Measurements from ENCODE around the gene EEF1AKMT3.

EEF1AKMT3 gene

DNA sequence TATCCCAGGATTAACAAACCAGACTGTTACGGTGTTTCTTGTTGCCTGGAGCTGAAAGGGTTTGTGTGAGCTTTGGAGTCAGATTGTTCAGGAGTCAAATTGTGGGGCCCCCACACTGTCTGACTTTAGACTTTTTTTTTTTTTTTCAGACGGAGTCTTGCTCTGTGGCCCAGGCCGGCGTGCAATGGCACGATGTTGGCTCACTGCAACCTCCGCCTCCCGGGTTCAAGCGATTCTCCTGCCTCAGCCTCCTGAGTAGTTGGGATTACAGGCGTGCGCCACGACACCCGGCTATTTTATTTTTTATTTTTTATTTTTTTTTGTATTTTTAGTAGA, 11.0 kb downstream of the EEF1AKMT3 start:
- Histone ChIP-seq H3K27me3 (no peaks in the 10 kb centered on the region), H3K4me2 (peak overlapping the region; percentile 76 to 99 (median 91)), H3K36me3 (peaks cover 35 to 67% (median 53%) of the 10 kb centered on the region in 11 experiments), H4K20me1 (peaks cover 0 to 28% (median 3%) of the 10 kb centered on the region in 11 experiments; a peak in 8 of 22 replicates), H3K4me3 (peak overlapping the region; percentile 80 to 99 (median 94)), H3K4me1 (peaks cover 33 to 53% (median 38%) of the 10 kb centered on the region in 10 experiments), H3K27ac (peak overlapping the region in 10 of 11 experiments; percentile 75 to 88 (median 84); a peak in 18 of 22 replicates), H3K9ac (peak overlapping the region; percentile 85 to 96 (median 91)), H3K9me3 (replicated peaks in 1 of 11) (no peaks in the 10 kb centered on the region)
- no peak for TF ChIP-seq Cebpa-rat (IDR thresholded peaks at IDR 0.05)

DNA sequence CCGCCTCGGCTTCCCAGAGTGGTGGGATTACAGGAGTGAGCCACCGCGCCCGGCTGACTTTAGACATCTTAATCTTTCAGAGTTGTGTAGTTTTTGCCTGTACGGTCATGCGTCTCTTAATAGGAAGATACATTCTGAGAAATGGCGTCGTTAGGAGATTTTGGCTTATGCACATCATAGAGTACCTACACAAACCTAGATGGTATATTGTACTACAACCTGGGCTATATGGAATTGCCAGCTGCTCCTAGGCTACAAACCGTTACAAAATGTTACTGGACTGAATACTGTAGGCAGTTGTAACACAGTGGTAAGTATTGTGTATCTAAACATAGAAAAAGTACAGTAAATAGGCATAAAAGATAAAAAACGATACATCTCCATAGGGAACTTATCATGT, 11.4 kb downstream of the EEF1AKMT3 start:
- peak overlapping the region; percentile 80 to 99 (median 94); a peak in 18 of 20 replicates for H3K4me3 ChIP-seq
- H3K9ac ChIP-seq, result peak overlapping the region; percentile 85 to 96 (median 91); a peak in 20 of 22 replicates
- no peak for TF ChIP-seq Cebpa-rat (IDR thresholded peaks at IDR 0.05)
- H3K36me3 ChIP-seq, result peaks cover 39 to 67% (median 57%) of the 10 kb centered on the region in 11 experiments
- peaks cover 33 to 49% (median 38%) of the 10 kb centered on the region in 10 experiments for H3K4me1 ChIP-seq
- H4K20me1 ChIP-seq, result peaks cover 0 to 28% (median 5%) of the 10 kb centered on the region in 11 experiments; a peak in 9 of 22 replicates
- peak overlapping the region in 2 of 11 experiments; percentile 82 to 86; a peak in 2 of 22 replicates for H3K27ac ChIP-seq
- H3K9me3 ChIP-seq (replicated peaks in 1 of 11), result no peaks in the 10 kb centered on the region
- peak overlapping the region; percentile 76 to 99 (median 91) for H3K4me2 ChIP-seq
- H3K27me3 ChIP-seq, result no peaks in the 10 kb centered on the region

DNA sequence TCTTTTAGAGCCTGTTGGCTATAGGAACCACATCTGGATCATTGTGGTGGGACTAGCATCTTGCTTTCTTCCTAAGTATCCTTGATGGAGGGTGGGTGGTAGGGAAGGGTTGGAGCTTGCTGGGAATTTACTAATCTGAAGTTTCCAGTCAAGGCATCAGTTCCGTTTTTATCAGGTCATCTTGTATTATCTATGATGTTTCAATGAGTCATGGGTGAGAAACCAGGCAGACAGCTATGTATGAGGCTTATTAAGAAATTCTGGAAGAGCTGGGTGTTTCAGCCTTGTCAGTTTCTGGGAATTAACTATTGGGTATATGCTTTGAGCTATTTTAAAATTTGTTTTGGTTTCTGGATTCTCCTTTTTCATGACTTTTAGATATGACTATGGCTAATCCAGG, 21.5 kb downstream of the EEF1AKMT3 start:
- peaks cover 0 to 21% (median 6%) of the 10 kb centered on the region in 10 experiments; a peak in 12 of 20 replicates for H3K4me1 ChIP-seq
- no peak overlapping the region for H3K27ac ChIP-seq
- no peaks in the 10 kb centered on the region for H3K9me3 ChIP-seq (replicated peaks in 1 of 11)
- H3K4me3 ChIP-seq, result no peak overlapping the region
- H3K4me2 ChIP-seq, result no peak overlapping the region
- no peak overlapping the region for H3K9ac ChIP-seq
- H3K27me3 ChIP-seq, result no peaks in the 10 kb centered on the region
- peaks cover 0 to 37% (median 11%) of the 10 kb centered on the region in 11 experiments; a peak in 13 of 22 replicates for H4K20me1 ChIP-seq
- TF ChIP-seq Cebpa-rat (IDR thresholded peaks at IDR 0.05), result no peak
- H3K36me3 ChIP-seq, result peaks cover 80 to 100% (median 91%) of the 10 kb centered on the region in 11 experiments

DNA sequence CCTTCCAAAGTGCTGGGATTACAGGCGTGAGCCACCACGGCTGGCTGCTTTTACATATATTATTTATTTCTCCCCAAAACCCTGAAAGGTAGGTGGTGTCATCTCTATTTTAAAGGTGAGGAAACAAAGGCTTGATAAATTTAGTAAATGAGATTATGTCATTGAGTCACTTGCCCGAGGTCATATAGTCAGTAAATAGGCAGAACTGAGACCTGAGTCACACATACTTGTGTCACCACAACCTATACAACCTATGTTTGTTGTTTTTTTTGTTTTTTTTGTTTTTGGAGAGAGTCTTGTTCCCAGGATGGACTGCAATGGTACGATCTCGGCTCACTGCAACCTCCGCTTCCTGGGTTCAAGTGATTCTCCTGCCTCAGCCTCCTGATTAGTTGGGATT, 22.9 kb downstream of the EEF1AKMT3 start:
- no peak overlapping the region for H3K27ac ChIP-seq
- H3K4me1 ChIP-seq, result peaks cover 0 to 21% (median 6%) of the 10 kb centered on the region in 10 experiments; a peak in 12 of 20 replicates
- no peak overlapping the region for H3K4me2 ChIP-seq
- no peak overlapping the region for H3K9ac ChIP-seq
- no peak for TF ChIP-seq Cebpa-rat (IDR thresholded peaks at IDR 0.05)
- peaks cover 80 to 100% (median 91%) of the 10 kb centered on the region in 11 experiments for H3K36me3 ChIP-seq
- H3K9me3 ChIP-seq (replicated peaks in 1 of 11), result no peaks in the 10 kb centered on the region
- H3K27me3 ChIP-seq, result no peaks in the 10 kb centered on the region
- peaks cover 0 to 33% (median 11%) of the 10 kb centered on the region in 11 experiments; a peak in 12 of 22 replicates for H4K20me1 ChIP-seq
- no peak overlapping the region for H3K4me3 ChIP-seq

DNA sequence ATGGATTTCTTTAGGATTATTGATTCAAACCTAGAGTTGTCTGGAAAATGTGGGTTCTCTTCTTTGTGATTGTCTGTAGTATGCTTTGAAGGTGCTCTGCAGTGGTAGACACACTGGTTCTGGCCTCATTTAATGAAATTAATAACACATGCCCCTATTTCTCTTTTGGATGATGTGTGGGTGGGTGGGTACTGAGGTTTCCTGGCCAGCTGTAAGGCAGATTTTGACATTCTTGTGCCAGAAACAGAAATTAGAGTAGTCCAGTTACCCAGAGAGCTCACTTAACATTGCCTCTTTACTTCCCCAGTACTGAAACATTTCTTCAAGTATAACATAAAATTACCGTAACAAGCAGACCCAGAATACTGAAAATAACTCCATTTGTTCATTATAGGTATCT, 24.6 kb downstream of the EEF1AKMT3 start:
- no peaks in the 10 kb centered on the region for H3K27me3 ChIP-seq
- H3K36me3 ChIP-seq, result peaks cover 78 to 100% (median 91%) of the 10 kb centered on the region in 11 experiments
- H3K9ac ChIP-seq, result peak overlapping the region in 4 of 11 experiments; percentile 11 to 40 (median 12); a peak in 4 of 22 replicates
- no peak for TF ChIP-seq Cebpa-rat (IDR thresholded peaks at IDR 0.05)
- H4K20me1 ChIP-seq, result peaks cover 0 to 36% (median 13%) of the 10 kb centered on the region in 11 experiments; a peak in 13 of 22 replicates
- H3K4me2 ChIP-seq, result peak overlapping the region in 1 of 11 experiments; percentile 6; a peak in 1 of 22 replicates
- H3K4me1 ChIP-seq, result peaks cover 0 to 21% (median 6%) of the 10 kb centered on the region in 10 experiments; a peak in 12 of 20 replicates
- no peaks in the 10 kb centered on the region for H3K9me3 ChIP-seq (replicated peaks in 1 of 11)
- H3K27ac ChIP-seq, result no peak overlapping the region
- H3K4me3 ChIP-seq, result no peak overlapping the region

DNA sequence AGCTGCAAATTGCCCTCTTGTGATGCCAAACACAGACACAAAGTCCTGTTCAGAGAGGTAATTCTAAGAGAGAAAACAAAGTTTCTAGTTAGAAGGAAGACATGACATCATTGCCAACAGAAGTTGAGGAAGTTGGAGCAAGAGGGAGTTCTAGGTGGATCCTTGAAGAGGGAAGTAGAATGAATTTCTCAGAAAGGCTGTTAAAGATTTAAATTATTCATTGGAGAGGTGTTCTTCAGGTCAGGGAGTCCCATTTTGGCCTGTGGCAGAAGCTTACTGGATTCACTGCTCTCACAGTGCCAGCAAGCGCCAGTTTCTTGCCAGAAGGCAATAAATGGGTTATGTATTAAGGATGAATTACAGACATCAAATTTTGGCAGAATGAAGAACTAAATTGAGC, 25.5 kb downstream of the EEF1AKMT3 start:
- H3K4me1 ChIP-seq, result peaks cover 0 to 21% (median 6%) of the 10 kb centered on the region in 10 experiments; a peak in 12 of 20 replicates
- H3K27ac ChIP-seq, result peak overlapping the region in 2 of 11 experiments; percentile 23 to 29; a peak in 5 of 22 replicates
- TF ChIP-seq Cebpa-rat (IDR thresholded peaks at IDR 0.05), result no peak
- no peaks in the 10 kb centered on the region for H3K9me3 ChIP-seq (replicated peaks in 1 of 11)
- H3K4me2 ChIP-seq, result peak overlapping the region in 4 of 11 experiments; percentile 3 to 67 (median 42); a peak in 5 of 22 replicates
- no peaks in the 10 kb centered on the region for H3K27me3 ChIP-seq
- H3K4me3 ChIP-seq, result no peak overlapping the region
- peaks cover 0 to 39% (median 10%) of the 10 kb centered on the region in 11 experiments; a peak in 13 of 22 replicates for H4K20me1 ChIP-seq
- H3K9ac ChIP-seq, result peak overlapping the region in 1 of 11 experiments; percentile 34; a peak in 1 of 22 replicates
- H3K36me3 ChIP-seq, result peaks cover 78 to 100% (median 91%) of the 10 kb centered on the region in 11 experiments

DNA sequence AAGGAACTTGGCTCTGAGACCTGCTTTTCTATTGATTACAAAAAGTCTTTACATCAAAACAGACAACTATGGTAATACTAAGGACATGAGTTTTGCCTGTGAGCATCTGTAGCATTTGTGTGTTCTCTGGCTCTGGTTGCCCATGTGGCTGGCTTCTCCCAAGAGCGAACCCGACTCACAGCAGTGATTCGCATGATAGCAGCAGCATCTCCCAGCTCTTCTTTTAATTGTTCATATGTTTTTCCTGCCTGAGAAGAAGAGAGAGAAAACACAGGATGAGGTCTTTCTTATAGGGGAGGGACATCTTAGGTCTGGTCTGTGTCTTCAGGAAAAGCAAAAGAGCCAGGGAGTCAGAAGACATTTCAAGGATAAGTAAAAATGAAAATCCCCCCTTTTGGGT, 28.6 kb downstream of the EEF1AKMT3 start:
- peaks cover 0 to 21% (median 6%) of the 10 kb centered on the region in 10 experiments; a peak in 12 of 20 replicates for H3K4me1 ChIP-seq
- no peak for TF ChIP-seq Cebpa-rat (IDR thresholded peaks at IDR 0.05)
- H3K9ac ChIP-seq, result no peak overlapping the region
- no peaks in the 10 kb centered on the region for H3K27me3 ChIP-seq
- H3K9me3 ChIP-seq (replicated peaks in 1 of 11), result no peaks in the 10 kb centered on the region
- H3K4me2 ChIP-seq, result no peak overlapping the region
- H3K4me3 ChIP-seq, result no peak overlapping the region
- peaks cover 61 to 99% (median 76%) of the 10 kb centered on the region in 11 experiments for H3K36me3 ChIP-seq
- H4K20me1 ChIP-seq, result peaks cover 0 to 39% (median 6%) of the 10 kb centered on the region in 11 experiments; a peak in 13 of 22 replicates
- no peak overlapping the region for H3K27ac ChIP-seq

DNA sequence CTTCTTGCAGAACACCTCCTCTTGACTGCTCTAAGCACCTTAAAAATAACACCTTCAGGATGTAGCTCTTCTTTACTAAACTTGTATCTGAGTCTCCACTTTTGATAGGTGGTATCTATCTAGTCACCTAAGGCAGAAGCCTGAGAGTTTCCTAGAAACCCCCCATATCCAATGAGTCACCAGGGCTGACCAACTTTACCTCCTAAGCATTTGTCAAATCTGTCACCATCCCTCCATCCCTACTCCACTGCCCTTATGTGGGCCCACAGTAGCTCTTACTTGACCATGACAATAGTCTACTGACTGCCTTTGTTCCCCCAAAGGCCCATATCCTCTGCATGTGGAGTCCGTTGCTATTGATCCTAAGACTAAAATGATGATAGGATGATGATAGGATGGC, 30.2 kb downstream of the EEF1AKMT3 start:
- no peak overlapping the region for H3K27ac ChIP-seq
- H3K9ac ChIP-seq, result no peak overlapping the region
- no peak for TF ChIP-seq Cebpa-rat (IDR thresholded peaks at IDR 0.05)
- peaks cover 0 to 11% (median 3%) of the 10 kb centered on the region in 10 experiments; a peak in 10 of 20 replicates for H3K4me1 ChIP-seq
- peaks cover 0 to 23% (median 5%) of the 10 kb centered on the region in 11 experiments; a peak in 9 of 22 replicates for H4K20me1 ChIP-seq
- H3K4me2 ChIP-seq, result no peak overlapping the region
- no peak overlapping the region for H3K4me3 ChIP-seq
- H3K36me3 ChIP-seq, result peaks cover 47 to 99% (median 74%) of the 10 kb centered on the region in 11 experiments
- H3K9me3 ChIP-seq (replicated peaks in 1 of 11), result no peaks in the 10 kb centered on the region
- H3K27me3 ChIP-seq, result no peaks in the 10 kb centered on the region

DNA sequence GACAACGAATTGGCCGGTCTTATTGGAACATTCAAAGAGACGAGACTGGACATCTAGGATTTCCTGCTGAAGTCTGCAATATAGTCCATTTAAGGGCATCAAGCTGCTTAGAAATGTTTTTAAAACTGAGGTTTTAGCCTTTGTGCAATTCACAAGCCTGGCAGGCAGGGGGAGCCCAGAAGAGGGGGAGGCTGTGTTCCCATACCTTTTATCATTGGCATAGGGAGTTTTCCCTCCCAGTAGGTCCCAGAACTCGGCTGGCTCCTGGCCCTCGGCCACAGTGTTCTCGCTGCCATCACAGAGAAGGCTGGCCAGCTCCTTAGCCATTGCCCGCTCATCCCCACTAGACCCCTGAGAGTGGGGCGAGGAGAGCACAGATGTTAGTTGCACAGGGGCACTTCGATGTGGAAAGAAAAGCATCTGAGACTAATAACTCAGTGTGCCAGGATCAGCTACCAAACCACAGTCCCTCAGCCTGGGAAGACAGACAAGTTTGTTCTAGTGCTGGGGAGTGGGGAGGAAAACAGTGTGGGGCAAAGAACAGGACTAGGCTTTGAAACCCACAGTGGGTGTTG, 31.0 kb downstream of the EEF1AKMT3 start:
- no peak for TF ChIP-seq Cebpa-rat (IDR thresholded peaks at IDR 0.05)
- Histone ChIP-seq H3K4me2 (no peak overlapping the region), H3K27ac (no peak overlapping the region), H4K20me1 (peaks cover 0 to 17% (median 5%) of the 10 kb centered on the region in 11 experiments; a peak in 8 of 22 replicates), H3K27me3 (no peaks in the 10 kb centered on the region; a peak in 1 of 22 replicates), H3K36me3 (peaks cover 51 to 99% (median 77%) of the 10 kb centered on the region in 11 experiments), H3K9me3 (replicated peaks in 1 of 11) (no peaks in the 10 kb centered on the region), H3K4me3 (no peak overlapping the region), H3K4me1 (peaks cover 0 to 3% (median 0%) of the 10 kb centered on the region in 10 experiments; a peak in 3 of 20 replicates), H3K9ac (no peak overlapping the region)

Measured in BLaER1 treated with 17β-estradiol and CSF1 and Interleukin-3, amounts not matched to agents 10 nM and 100 nM (cell line).